Fibroblast of mammary gland (primary cell): ENCODE measurements around the gene SLC25A48.

Experiments
- DNase-seq: peaks from one replicate; pipeline ENCODE4 v3.0.0-alpha.2; 2010; ENCODE audit warnings: low read depth
- H3K4me3 ChIP-seq: 2 replicates; pipeline ENCODE4 v1.5.1; 2011; ENCODE audit warnings: low read depth, mild to moderate bottlenecking, low read length, moderate library complexity; ENCODE audit not compliant: control insufficient read depth
- CTCF ChIP-seq: conservative IDR thresholded peaks from 2 replicates; pipeline ENCODE4 v1.5.1; 2011; ENCODE audit warnings: low read depth, low read length, inconsistent platforms; ENCODE audit not compliant: control insufficient read depth, insufficient read depth

The SLC25A48 gene

DNA sequence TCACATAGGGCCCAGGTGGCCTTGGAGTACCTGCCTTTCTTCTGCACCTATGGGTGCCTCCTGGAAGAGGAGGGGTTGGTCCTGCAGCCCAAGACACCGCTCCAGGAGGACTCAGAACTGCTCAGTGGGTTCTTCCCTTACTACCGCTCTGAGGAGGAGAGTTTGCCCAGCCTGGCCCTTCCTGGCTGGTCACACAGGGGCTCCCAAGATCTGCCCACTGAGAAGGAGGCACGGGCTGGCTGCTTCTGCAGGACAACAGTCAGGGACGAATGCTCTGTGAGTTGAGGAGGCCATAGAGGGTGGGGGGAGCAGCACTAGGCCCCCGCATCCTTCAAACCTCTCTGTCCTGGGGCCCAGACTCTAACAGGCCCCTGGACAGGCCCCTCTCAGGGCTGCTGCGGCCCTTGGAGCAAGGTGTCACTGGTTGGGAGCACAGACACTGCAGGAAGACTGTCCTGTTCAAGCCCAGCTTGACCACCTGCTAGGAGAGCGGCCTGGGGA, 9.9 kb upstream of the SLC25A48 start:
- no peak for DNase-seq
- TF ChIP-seq CTCF, result no peak
- H3K4me3 ChIP-seq, result no peak overlapping the region

GRCh38 chr5:135825373-135826220, 8.9 kb upstream of the SLC25A48 start:
- H3K4me3 ChIP-seq, result no peak overlapping the region
- no peak for TF ChIP-seq CTCF
- no peak for DNase-seq

DNA sequence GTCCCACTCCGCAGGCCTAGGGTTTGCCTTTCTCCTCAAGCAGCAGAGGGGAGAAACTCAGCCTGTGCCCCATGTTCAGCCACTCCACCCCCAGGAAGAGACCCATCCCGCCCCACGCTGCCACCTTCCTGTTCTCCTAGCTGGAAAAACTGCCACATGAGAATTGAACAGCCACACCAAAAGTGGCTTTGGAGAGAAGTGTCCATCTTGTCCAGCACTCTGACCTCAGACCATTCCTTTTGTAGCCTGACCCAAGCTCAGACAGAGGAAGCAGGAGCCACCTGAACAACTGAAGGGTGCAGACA, 8.3 kb upstream of the SLC25A48 start:
- TF ChIP-seq CTCF, result no peak
- H3K4me3 ChIP-seq, result no peak overlapping the region
- no peak for DNase-seq

- no peak for DNase-seq
- no peak overlapping the region for H3K4me3 ChIP-seq
- TF ChIP-seq CTCF, result no peak
Measured at GRCh38 chr5:135826994-135827671, 7.3 kb upstream of the SLC25A48 start.

GRCh38 chr5:135827965-135828781, 6.3 kb upstream of the SLC25A48 start:
- DNase-seq, result no peak
- no peak for TF ChIP-seq CTCF
- H3K4me3 ChIP-seq, result no peak overlapping the region

- DNase-seq, result no peak
- H3K4me3 ChIP-seq, result no peak overlapping the region
- no peak for TF ChIP-seq CTCF
Measured at GRCh38 chr5:135828782-135829127, 5.7 kb upstream of the SLC25A48 start.
